ENCODE results near the gene TAF3. TPM values are rescaled to one million over a fixed set of nuclear protein-coding genes. Genes with fewer than 3 reads are reported as not detected.

TAF3 gene
- total RNA-seq, 1 donor from 2014 or later: 6.2 TPM

DNA sequence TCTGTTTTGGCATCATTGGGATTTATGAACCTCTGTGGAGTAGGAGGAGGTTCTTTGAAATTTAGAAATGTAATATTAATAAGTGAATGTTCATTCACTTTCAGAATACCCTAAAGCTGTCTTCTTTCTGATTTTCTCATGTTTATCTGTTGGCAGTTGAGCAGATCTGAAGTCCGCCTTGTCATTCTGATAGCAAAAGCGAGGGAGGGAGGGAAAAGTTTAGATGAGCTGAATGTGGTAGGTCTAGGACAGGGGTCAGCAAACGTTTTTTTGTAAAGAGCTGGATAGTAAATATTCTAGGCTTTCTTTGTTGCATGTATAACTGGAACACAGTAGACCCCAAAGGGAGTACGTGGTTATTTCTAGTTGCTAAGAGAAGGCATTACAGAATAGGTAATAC is 141.8 kb downstream of the TAF3 start:
- DNase-seq (ENCODE audit: low spot score): no peak
- H3K4me3 Mint-ChIP-seq (ENCODE audit: unreplicated experiment): no peak overlapping the region
- H3K36me3 Mint-ChIP-seq (ENCODE audit: low read depth): peaks cover 9% of the 10 kb centered on the region
- TF ChIP-seq CTCF (IDR thresholded peaks at IDR 0.05): no peak
- no peaks in the 10 kb centered on the region for H3K27me3 Mint-ChIP-seq (ENCODE audit: low read depth)
- H3K4me1 Mint-ChIP-seq (ENCODE audit: low read depth): peaks cover 17% of the 10 kb centered on the region
- no peak overlapping the region for H3K27ac Mint-ChIP-seq (ENCODE audit: unreplicated experiment)
- H3K9me3 Mint-ChIP-seq (ENCODE audit: low read depth): no peaks in the 10 kb centered on the region

GRCh38 chr10:7962592-7962991 is 144.3 kb downstream of the TAF3 start:
- Mint-ChIP-seq H3K27ac (ENCODE audit: unreplicated experiment) (no peak overlapping the region), H3K36me3 (ENCODE audit: low read depth) (peaks cover 12% of the 10 kb centered on the region), H3K9me3 (ENCODE audit: low read depth) (no peaks in the 10 kb centered on the region), H3K4me1 (ENCODE audit: low read depth) (no peaks in the 10 kb centered on the region), H3K4me3 (ENCODE audit: unreplicated experiment) (no peak overlapping the region), H3K27me3 (ENCODE audit: low read depth) (no peaks in the 10 kb centered on the region)
- TF ChIP-seq CTCF (IDR thresholded peaks at IDR 0.05): no peak
- DNase-seq (ENCODE audit: low spot score): no peak

- Mint-ChIP-seq H3K9me3 (ENCODE audit: low read depth) (no peaks in the 10 kb centered on the region), H3K4me1 (ENCODE audit: low read depth) (no peaks in the 10 kb centered on the region), H3K4me3 (ENCODE audit: unreplicated experiment) (no peak overlapping the region)
Observed at GRCh38 chr10:7965457-7965856, 147.2 kb downstream of the TAF3 start.

GRCh38 chr10:7967035-7967434 is 148.7 kb downstream of the TAF3 start:
- H3K27ac Mint-ChIP-seq (ENCODE audit: unreplicated experiment): no peak overlapping the region
- H3K9me3 Mint-ChIP-seq (ENCODE audit: low read depth): no peaks in the 10 kb centered on the region
- no peak for TF ChIP-seq CTCF (IDR thresholded peaks at IDR 0.05)
- H3K4me1 Mint-ChIP-seq (ENCODE audit: low read depth): no peaks in the 10 kb centered on the region
- no peaks in the 10 kb centered on the region for H3K27me3 Mint-ChIP-seq (ENCODE audit: low read depth)
- DNase-seq (ENCODE audit: low spot score): no peak
- no peak overlapping the region for H3K4me3 Mint-ChIP-seq (ENCODE audit: unreplicated experiment)
- H3K36me3 Mint-ChIP-seq (ENCODE audit: low read depth): peaks cover 12% of the 10 kb centered on the region

More at GRCh38 chr10:7965457-7965856, 147.2 kb downstream of the TAF3 start:
- Mint-ChIP-seq H3K27ac (ENCODE audit: unreplicated experiment) (no peak overlapping the region), H3K27me3 (ENCODE audit: low read depth) (no peaks in the 10 kb centered on the region), H3K36me3 (ENCODE audit: low read depth) (peaks cover 12% of the 10 kb centered on the region)
- TF ChIP-seq CTCF (IDR thresholded peaks at IDR 0.05): no peak
- no peak for DNase-seq (ENCODE audit: low spot score)

DNA sequence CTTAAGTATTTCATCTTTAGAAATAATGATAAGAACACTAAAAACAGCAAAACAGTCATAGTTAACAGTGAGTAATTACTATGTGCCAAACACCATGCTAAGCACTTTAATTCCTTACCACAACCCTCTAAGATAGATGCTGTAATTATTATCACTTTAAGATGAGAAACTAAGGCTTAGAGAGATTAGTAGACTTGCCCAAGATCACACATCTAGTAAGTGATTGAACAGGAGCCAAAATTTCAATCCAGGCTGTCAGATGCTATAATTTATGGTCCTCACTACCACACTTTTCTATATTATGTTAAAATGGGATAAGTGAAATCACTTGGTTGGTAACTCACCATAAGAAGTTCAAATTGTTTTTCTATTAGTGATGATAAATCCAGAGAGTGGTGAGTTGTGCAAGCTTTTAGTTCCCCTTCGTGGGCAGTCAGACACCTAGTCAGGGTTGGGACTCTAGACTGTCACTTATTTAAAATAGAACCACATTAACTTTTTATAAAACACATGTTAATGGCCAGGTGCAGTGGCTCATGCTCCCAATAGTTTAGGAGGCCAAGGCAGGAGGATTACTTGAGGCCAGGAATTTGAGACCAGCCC is 150.3 kb downstream of the TAF3 start:
- Mint-ChIP-seq H3K36me3 (ENCODE audit: low read depth) (peaks cover 12% of the 10 kb centered on the region), H3K4me3 (ENCODE audit: unreplicated experiment) (no peak overlapping the region), H3K27me3 (ENCODE audit: low read depth) (no peaks in the 10 kb centered on the region), H3K27ac (ENCODE audit: unreplicated experiment) (no peak overlapping the region), H3K4me1 (ENCODE audit: low read depth) (no peaks in the 10 kb centered on the region), H3K9me3 (ENCODE audit: low read depth) (no peaks in the 10 kb centered on the region)
- no peak for TF ChIP-seq CTCF (IDR thresholded peaks at IDR 0.05)
- DNase-seq (ENCODE audit: low spot score): no peak

All from chondrocyte (in vitro differentiated cells).